ENCODE data around the gene IGSF3. TPM values are rescaled to one million over a fixed set of nuclear protein-coding genes. Genes with fewer than 3 reads are reported as not detected.
"Not testable (repeated sequence)": the region's sequence is repeated elsewhere in the genome, so short reads cannot be mapped to it uniquely, and the experiment has no call there.

Gene IGSF3
- total and polyA plus RNA-seq, 2 donors = 6.3 to 32.5 TPM

DNA sequence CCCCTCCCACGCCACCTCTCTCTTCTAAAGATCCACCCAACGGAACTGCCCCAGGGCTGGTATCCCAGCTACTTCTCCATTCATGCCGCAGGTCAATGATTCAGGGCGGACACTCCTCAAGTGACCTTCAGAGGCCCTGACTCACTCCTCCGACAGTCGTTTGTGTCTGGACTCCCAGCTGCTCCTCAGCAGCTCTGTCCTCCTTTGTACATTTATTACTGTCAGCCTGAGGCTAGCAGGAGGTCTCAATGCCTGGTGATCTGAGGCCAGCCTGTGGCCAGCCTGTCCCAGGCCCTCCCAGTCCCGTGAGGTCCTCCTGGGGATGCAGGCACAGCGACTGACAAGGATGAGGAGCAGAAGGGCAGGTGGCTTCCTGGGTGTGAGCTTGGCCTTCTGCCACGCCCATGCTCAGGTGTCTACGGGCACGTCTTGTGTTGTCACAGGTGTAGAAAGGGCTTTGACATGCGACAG, 24.2 kb downstream of the IGSF3 start:
- 88% methylated on average over 12 of the region's 12 CpGs for WGBS
- H3K36me3 ChIP-seq (ENCODE audit: insufficient read depth); H3K4me3 ChIP-seq (ENCODE audit: low read depth, low read length); H3K4me1 ChIP-seq (ENCODE audit: insufficient read depth); H3K27ac ChIP-seq (ENCODE audit: low read depth); DNase-seq (ENCODE audit: extremely low spot score): not testable (repeated sequence)

DNA sequence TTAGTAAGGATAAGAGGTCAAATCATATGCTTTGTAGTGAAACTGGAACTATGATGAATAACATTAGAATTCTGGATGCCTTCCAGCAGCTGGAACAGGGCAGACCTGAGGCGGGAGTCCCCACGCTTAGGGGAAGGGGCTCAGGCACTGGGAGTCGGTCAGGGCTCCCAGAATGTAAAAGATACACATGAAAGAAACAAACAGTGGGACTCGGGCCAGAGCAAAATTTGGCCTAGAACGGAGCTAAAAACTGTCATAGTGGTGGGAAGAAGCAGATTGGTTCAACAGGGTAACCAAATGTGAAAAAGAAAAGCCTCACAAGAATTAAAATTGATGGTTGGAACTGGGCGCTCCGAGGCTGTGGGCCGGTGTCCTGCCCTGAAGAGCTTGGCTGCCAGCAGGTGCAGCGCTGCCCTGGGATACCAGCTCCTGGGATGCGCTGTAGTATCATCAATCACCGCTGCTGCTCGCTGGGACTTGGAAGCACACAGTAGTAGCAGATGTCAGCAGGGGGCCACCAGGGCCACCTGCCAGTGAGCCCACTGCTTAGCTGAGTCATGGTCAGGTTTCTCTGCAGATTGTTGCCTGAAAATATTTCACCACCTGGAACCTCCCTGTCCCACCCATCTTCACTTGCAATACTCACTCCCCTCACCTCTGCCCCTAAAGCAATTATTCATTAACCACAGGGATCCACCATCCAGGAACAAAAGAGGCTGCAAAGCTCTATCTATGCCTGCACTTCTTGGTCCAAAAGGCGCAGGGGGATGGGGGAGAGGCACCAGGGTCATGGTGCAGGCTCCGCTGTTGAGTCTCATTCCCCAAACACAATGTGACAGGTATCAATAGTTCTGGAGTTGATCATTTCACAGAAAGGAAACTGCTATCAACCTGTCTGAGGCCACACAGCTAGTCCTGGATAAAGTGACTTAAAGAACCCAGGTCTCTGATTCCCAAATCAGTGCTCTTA, 24.9 kb downstream of the IGSF3 start:
- WGBS = 74% methylated on average over 14 of the region's 14 CpGs
- H3K27ac ChIP-seq (ENCODE audit: low read depth); H3K4me1 ChIP-seq (ENCODE audit: insufficient read depth); H3K4me3 ChIP-seq (ENCODE audit: low read depth, low read length); H3K36me3 ChIP-seq (ENCODE audit: insufficient read depth); DNase-seq (ENCODE audit: extremely low spot score): not testable (repeated sequence)

GRCh38 chr1:116637583-116637982, 29.9 kb downstream of the IGSF3 start:
- not testable (repeated sequence) for H3K36me3 ChIP-seq (ENCODE audit: insufficient read depth); DNase-seq (ENCODE audit: extremely low spot score); H3K4me1 ChIP-seq (ENCODE audit: insufficient read depth); H3K27ac ChIP-seq (ENCODE audit: low read depth); H3K4me3 ChIP-seq (ENCODE audit: low read depth, low read length)
- WGBS = 91% methylated on average over 2 of the region's 2 CpGs

- H3K36me3 ChIP-seq (ENCODE audit: insufficient read depth); H3K4me3 ChIP-seq (ENCODE audit: low read depth, low read length); DNase-seq (ENCODE audit: extremely low spot score); H3K27ac ChIP-seq (ENCODE audit: low read depth); H3K4me1 ChIP-seq (ENCODE audit: insufficient read depth): not testable (repeated sequence)
- 52% methylated on average over 6 of the region's 6 CpGs for WGBS
These were observed 30.9 kb downstream of the IGSF3 start for GRCh38 chr1:116636584-116636983.

DNA sequence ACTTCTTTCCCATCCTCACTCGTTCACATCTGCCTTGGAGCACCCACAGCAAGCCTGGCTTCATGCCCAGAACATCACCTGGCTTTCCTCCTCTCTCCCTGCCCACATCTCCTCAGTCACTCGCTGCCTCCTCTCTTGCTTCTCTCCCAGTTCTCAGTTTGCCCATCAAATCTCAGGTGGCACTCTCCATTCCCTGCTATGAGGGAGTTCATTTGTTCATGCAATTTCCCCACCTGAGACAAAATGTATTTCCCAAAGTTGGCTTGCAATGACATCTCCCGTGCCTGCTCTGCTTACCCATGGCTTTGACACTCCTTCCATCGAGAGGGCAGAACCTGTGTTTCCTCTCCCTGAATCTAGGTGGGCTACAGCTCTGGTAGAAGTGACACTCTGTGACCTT, 33.1 kb downstream of the IGSF3 start:
- H3K27ac ChIP-seq (ENCODE audit: low read depth); H3K4me3 ChIP-seq (ENCODE audit: low read depth, low read length); DNase-seq (ENCODE audit: extremely low spot score); H3K36me3 ChIP-seq (ENCODE audit: insufficient read depth); H3K4me1 ChIP-seq (ENCODE audit: insufficient read depth): not testable (repeated sequence)
- 77% methylated on average over 4 of the region's 4 CpGs for WGBS

GRCh38 chr1:116631996-116632925, 35.3 kb downstream of the IGSF3 start:
- 62% methylated on average over 10 of the region's 10 CpGs for WGBS
- H3K4me3 ChIP-seq (ENCODE audit: low read depth, low read length); H3K27ac ChIP-seq (ENCODE audit: low read depth); H3K36me3 ChIP-seq (ENCODE audit: insufficient read depth); H3K4me1 ChIP-seq (ENCODE audit: insufficient read depth); DNase-seq (ENCODE audit: extremely low spot score): not testable (repeated sequence)

- H3K27ac ChIP-seq (ENCODE audit: low read depth); H3K36me3 ChIP-seq (ENCODE audit: insufficient read depth); H3K4me1 ChIP-seq (ENCODE audit: insufficient read depth); DNase-seq (ENCODE audit: extremely low spot score); H3K4me3 ChIP-seq (ENCODE audit: low read depth, low read length): not testable (repeated sequence)
- 70% methylated on average over 2 of the region's 2 CpGs for WGBS
These were observed 36.0 kb downstream of the IGSF3 start for GRCh38 chr1:116631554-116631953.

DNA sequence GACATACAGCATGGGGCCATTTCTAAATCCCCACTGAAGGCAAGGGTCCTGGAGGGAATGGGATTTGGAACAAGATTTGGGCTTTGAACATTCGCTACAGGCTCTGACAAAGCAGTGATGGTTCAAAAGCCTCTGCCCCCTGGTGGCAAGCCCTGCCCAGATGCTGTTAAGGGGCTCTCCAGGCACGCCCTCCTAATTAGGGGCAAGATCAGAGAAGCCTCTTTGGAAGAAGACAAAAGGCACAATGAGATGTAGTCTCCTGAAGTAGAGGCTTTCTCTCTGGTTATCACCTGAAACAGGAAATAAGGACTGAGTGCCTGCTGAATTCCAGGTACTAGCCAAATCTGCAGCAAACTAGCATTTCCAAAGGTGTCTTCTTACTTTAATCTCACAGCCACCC, 37.5 kb downstream of the IGSF3 start:
- H3K4me3 ChIP-seq (ENCODE audit: low read depth, low read length); H3K36me3 ChIP-seq (ENCODE audit: insufficient read depth); H3K27ac ChIP-seq (ENCODE audit: low read depth); DNase-seq (ENCODE audit: extremely low spot score); H3K4me1 ChIP-seq (ENCODE audit: insufficient read depth): not testable (repeated sequence)
- WGBS = 95% methylated on average over 2 of the region's 2 CpGs

DNA sequence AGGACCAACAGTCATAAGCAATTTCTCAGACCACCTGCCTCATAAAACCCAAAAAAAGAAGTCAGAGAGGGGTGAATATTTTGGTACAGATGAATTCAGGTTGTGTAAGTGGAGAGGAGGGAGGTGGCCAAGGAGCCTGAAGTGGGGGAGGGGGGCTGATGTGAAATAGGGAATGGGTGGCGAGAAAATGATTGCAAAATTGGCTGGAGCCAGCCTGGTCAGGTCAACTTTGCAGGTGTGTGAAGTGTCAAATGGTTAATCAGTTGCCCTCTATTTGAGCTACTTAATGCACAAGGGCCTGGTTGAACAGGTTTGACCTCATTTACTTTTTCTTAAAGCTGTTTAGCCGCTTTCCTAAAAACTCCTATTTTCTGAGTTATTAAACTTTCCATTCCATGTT, 38.1 kb downstream of the IGSF3 start:
- H3K36me3 ChIP-seq (ENCODE audit: insufficient read depth); H3K4me1 ChIP-seq (ENCODE audit: insufficient read depth); H3K4me3 ChIP-seq (ENCODE audit: low read depth, low read length); DNase-seq (ENCODE audit: extremely low spot score); H3K27ac ChIP-seq (ENCODE audit: low read depth): not testable (repeated sequence)
- 89% methylated on average over 2 of the region's 2 CpGs for WGBS

DNA sequence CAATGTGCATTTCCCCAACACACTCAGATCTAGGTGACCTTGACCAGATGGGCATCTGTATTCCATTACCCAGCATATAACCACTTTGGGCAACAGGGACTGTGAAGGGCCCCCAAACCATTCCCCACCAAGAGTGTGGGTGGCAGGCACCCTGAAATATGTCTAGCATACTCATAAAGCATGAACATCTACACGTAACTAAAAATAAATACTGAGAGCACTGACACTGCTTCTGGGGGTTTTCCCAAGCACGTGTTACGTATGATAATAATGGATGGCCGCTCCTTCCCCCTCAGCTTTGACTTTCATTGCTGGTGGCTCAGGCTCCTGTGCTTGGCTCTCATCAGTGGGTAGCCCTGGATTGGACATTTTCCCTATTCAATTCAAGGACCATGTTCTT, 39.1 kb downstream of the IGSF3 start:
- Histone ChIP-seq H3K4me1 (ENCODE audit: insufficient read depth) (peaks cover 4% of the 10 kb centered on the region), H3K27ac (ENCODE audit: low read depth) (no peak overlapping the region), H3K4me3 (ENCODE audit: low read depth, low read length) (no peak overlapping the region), H3K36me3 (ENCODE audit: insufficient read depth) (no peaks in the 10 kb centered on the region)
- DNase-seq (ENCODE audit: extremely low spot score) = no peak
- 81% methylated on average over 4 of the region's 4 CpGs for WGBS

DNA sequence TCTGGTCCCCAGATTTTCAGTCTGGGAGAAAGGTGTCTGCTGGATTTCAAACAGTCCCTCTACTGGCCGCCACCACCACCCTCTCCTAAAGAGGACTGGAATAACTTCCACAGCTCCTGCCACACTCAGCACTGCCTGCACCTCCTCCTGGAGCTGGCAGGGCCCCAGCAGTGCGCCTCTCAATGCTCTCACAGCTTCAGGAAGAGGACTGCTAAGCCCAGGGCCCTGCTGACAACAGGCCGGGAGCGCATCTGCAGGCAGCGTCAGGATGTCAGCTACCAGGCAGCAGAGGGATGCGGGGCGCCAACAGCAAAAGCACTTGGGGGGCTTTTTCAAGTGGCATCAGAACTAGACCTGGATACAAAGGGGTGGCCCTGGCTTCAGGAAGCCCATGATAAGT, 40.2 kb downstream of the IGSF3 start:
- H3K36me3 ChIP-seq (ENCODE audit: insufficient read depth); DNase-seq (ENCODE audit: extremely low spot score); H3K4me3 ChIP-seq (ENCODE audit: low read depth, low read length); H3K27ac ChIP-seq (ENCODE audit: low read depth); H3K4me1 ChIP-seq (ENCODE audit: insufficient read depth): not testable (repeated sequence)
- 59% methylated on average over 7 of the region's 7 CpGs for WGBS

DNA sequence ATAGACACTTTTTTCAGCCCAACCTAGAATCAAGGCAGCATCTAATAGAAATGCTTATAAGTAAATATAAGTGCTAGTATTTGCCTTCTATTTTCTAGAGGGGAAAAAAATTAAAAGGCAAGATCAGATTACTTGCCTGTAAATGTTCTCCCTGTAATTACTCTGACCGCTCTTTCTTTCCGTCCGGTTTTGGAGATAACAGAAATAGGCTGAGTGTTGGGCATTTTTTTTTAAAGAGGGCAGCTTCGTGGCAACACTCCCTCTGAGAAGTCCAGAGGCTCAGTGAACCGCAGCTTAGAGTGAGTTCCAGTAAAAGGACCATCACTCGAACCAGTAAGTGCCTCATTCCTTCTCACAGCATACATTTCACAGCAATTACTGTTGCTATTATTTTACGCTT, 40.6 kb downstream of the IGSF3 start:
- WGBS = 46% methylated on average over 7 of the region's 7 CpGs
- not testable (repeated sequence) for H3K36me3 ChIP-seq (ENCODE audit: insufficient read depth); H3K4me3 ChIP-seq (ENCODE audit: low read depth, low read length); H3K4me1 ChIP-seq (ENCODE audit: insufficient read depth); H3K27ac ChIP-seq (ENCODE audit: low read depth); DNase-seq (ENCODE audit: extremely low spot score)

DNA sequence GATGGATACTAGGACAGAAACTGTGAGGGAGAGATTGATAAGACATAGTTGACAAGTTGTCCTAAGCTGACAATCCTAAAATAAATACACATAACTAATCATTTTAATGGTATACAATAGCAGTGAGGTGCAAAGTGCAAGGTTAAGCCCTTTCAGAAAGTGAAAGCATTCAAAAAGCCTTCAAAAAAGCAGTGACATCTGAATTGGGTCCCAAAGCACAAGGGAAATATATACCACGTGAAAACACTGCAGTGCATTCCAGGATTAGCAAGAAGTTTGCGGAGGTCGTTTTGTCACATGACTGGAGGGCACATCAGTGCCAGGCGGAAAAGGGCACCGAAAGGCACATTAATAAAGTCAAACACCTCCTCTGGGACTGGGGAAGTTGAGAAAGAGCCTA, 42.4 kb downstream of the IGSF3 start:
- H3K4me3 ChIP-seq (ENCODE audit: low read depth, low read length); H3K27ac ChIP-seq (ENCODE audit: low read depth); H3K4me1 ChIP-seq (ENCODE audit: insufficient read depth); H3K36me3 ChIP-seq (ENCODE audit: insufficient read depth); DNase-seq (ENCODE audit: extremely low spot score): not testable (repeated sequence)
- 84% methylated on average over 5 of the region's 5 CpGs for WGBS

All from urinary bladder (tissue), 4 donors.